Lung (tissue), 12 donors: Measurements from ENCODE around the gene CEP68. TPM values are rescaled to one million over a fixed set of nuclear protein-coding genes. Genes with fewer than 3 reads are reported as not detected.

Experiments used
- ATAC-seq: fragments of 200-7000 bp; cut with Tn5 transposase; one replicate; pipeline ENCODE4 v1.9.1; 2020; ENCODE audit warnings: moderate number of reproducible peaks; ENCODE audit not compliant: insufficient read depth, low FRiP score
- DNase-seq, 3 donors: peaks; one replicate each; pipeline ENCODE4 v3.0.0-alpha.2; 2013 to 2017
- H3K27ac ChIP-seq, 2 donors: one replicate each; pipeline ENCODE4 v1.5.1; 2013; ENCODE audit warnings: mild to moderate bottlenecking in 2 of 2, moderate library complexity in 2 of 2, control low read depth in 1 of 2, inconsistent platforms in 1 of 2, low read depth in 1 of 2, low read length in 1 of 2
- H3K27me3 ChIP-seq, 3 donors: one replicate each; pipeline ENCODE4 v1.5.1; 2013; ENCODE audit warnings: low read length in 2 of 3; ENCODE audit not compliant: control insufficient read depth in 3 of 3, insufficient read depth in 3 of 3
- H3K36me3 ChIP-seq, 4 donors: one replicate each; pipeline ENCODE4 v1.5.1; 2013; ENCODE audit warnings: low read length in 4 of 4, mild to moderate bottlenecking in 1 of 4, moderate library complexity in 1 of 4; ENCODE audit not compliant: control insufficient read depth in 4 of 4, insufficient read depth in 4 of 4
- H3K4me1 ChIP-seq, 5 donors: one replicate each; pipeline ENCODE4 v1.5.1; 2013; ENCODE audit warnings: low read length in 5 of 5, mild to moderate bottlenecking in 2 of 5, moderate library complexity in 1 of 5; ENCODE audit not compliant: control insufficient read depth in 5 of 5, insufficient read depth in 5 of 5
- H3K4me3 ChIP-seq: one replicate; pipeline ENCODE4 v1.5.1; 2013; ENCODE audit warnings: mild to moderate bottlenecking, control low read depth, moderate library complexity
- H3K9ac ChIP-seq, 2 donors: one replicate each; pipeline ENCODE4 v1.5.1; 2013; ENCODE audit warnings: low read length in 2 of 2, control low read depth in 1 of 2; ENCODE audit not compliant: insufficient read depth in 1 of 2
- H3K9me3 ChIP-seq, 4 donors: one replicate each; pipeline ENCODE4 v1.5.1; 2013; ENCODE audit warnings: low read length in 3 of 4, mild to moderate bottlenecking in 1 of 4, moderate library complexity in 1 of 4; ENCODE audit not compliant: control insufficient read depth in 4 of 4, insufficient read depth in 3 of 4
- CTCF ChIP-seq: IDR thresholded peaks from 2 replicates; pipeline ENCODE4 v1.5.1; 2012; ENCODE audit warnings: mild to moderate bottlenecking; ENCODE audit errors: control extremely low read depth, extremely low read depth
- WGBS, 2 donors: extraction: QIAGEN DNeasy Blood & Tissue Kit; methylation state at CpG; one replicate each; pipeline ENCODE4 v1.1.7; 2013; 5-methylcytosine and 5-hydroxymethylcytosine counted together
- polyA plus RNA-seq, 2 donors: library from polyadenylated mRNA; stranded (reverse); fragments of 200-250 nt; gene quantifications; one replicate each; pipeline ENCODE4 v1.2.1, GENCODE V29; 2013
- total RNA-seq, 2 donors: library from RNA; depleted of rRNA in 1 of 2; stranded (reverse); fragments of >200 nt in 1 of 2; gene quantifications; one replicate each; pipeline ENCODE4 v1.2.1, GENCODE V29; 2014 to 2021
- donor health status: control.
- donor health status: control.
- donor health status: Bipolar disorder and iron deficiency.
- donor health status: healthy.
- donor health status: DM: yes; HTN: yes; CAD: no.

Gene CEP68
- total and polyA plus RNA-seq, 4 donors = 3.5 to 28.9 (median 8.8) TPM

DNA sequence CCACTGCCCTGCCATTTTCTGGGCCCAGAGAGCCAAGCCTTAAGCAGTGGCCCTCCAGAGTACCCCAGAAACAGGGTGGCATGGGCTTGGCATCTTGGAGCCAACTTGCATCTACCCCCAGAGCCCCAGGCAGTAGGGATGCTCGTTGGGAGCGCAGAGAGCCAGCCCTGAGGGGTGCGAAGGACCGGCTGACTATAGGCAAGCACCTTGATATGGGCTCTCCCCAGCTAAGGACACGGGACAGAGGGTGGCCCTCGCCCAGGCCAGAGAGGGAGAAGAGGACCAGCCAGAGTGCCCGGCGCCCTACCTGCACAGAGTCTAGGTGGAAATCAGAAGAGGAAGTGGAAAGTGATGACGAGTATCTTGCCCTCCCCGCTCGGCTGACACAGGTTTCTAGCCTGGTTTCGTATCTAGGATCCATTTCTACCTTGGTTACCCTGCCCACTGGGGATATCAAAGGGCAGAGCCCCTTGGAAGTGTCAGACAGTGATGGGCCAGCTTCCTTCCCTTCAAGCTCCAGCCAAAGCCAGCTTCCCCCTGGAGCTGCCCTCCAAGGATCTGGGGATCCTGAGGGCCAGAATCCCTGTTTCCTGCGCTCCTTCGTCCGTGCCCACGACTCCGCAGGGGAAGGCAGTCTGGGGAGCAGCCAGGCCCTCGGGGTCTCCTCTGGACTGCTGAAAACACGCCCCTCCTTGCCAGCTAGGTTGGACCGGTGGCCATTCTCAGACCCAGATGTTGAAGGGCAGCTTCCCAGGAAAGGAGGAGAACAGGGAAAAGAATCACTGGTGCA is 16.2 kb downstream of the CEP68 start:
- H3K9ac ChIP-seq = no peak overlapping the region
- H3K36me3 ChIP-seq = peaks cover 10 to 30% (median 23%) of the 10 kb centered on the region in 4 donors
- ATAC-seq (no peak), DNase-seq (no peak)
- TF ChIP-seq CTCF = no peak
- peaks cover 0 to 36% (median 5%) of the 10 kb centered on the region in 5 donors for H3K4me1 ChIP-seq
- H3K9me3 ChIP-seq = no peaks in the 10 kb centered on the region
- WGBS, 2 donors = 90 to 91% methylated on average over 20 of the region's 20 CpGs
- H3K27me3 ChIP-seq = no peaks in the 10 kb centered on the region
- no peak overlapping the region for H3K4me3 ChIP-seq
- H3K27ac ChIP-seq = no peak overlapping the region

GRCh38 chr2:65073879-65074565 is 17.8 kb downstream of the CEP68 start:
- H3K9me3 ChIP-seq = no peaks in the 10 kb centered on the region
- H3K4me1 ChIP-seq = peaks cover 0 to 28% (median 5%) of the 10 kb centered on the region in 5 donors
- peaks cover 10 to 36% (median 31%) of the 10 kb centered on the region in 4 donors for H3K36me3 ChIP-seq
- TF ChIP-seq CTCF = no peak
- 86 to 89% methylated on average over 12 of the region's 12 CpGs for WGBS, 2 donors
- ATAC-seq = no peak
- H3K4me3 ChIP-seq = no peak overlapping the region
- no peak overlapping the region for H3K9ac ChIP-seq
- no peaks in the 10 kb centered on the region for H3K27me3 ChIP-seq
- no peak for DNase-seq
- H3K27ac ChIP-seq = peak overlapping the region in 1 of 2 donors; percentile 16

- no peak for TF ChIP-seq CTCF
- Histone ChIP-seq H3K4me1 (peaks cover 0 to 20% (median 3%) of the 10 kb centered on the region in 5 donors), H3K4me3 (no peak overlapping the region), H3K27me3 (no peaks in the 10 kb centered on the region), H3K9ac (no peak overlapping the region), H3K27ac (peak overlapping the region in 1 of 2 donors; percentile 19), H3K9me3 (no peaks in the 10 kb centered on the region), H3K36me3 (peaks cover 13 to 38% (median 29%) of the 10 kb centered on the region in 4 donors)
- DNase-seq = no peak
- 72 to 77% methylated on average over 9 of the region's 9 CpGs for WGBS, 2 donors
- no peak for ATAC-seq
These were observed 19.0 kb downstream of the CEP68 start for GRCh38 chr2:65075176-65075575.
